GM19099 (cell line): Measurements from ENCODE around the gene EXD1.

Experiments
- POLR2A ChIP-seq: IDR thresholded peaks from 3 replicates; pipeline ENCODE4 v1.6.1; 2011; ENCODE audit warnings: low read depth; ENCODE audit not compliant: insufficient read length; ENCODE audit errors: extremely low read depth

EXD1 gene

DNA sequence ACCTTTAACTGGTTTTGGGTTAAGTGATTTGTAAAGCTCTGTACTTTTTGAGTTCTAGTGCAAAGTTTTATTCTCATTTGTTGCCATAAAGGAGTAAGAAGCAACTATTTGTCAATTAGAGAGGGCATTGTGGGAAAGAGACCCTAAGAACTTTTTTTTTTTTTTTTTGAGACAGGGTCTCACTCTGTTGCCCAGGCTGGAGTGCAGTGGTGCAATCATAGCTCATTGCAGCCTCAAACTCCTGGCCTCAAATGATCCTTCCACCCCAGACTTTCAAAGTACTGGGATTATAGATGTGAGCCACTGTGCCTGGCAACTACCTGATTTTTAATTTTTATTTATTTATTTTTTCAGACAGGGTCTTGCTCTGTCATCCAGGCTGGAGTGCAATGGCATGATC is 5.4 kb upstream of the EXD1 start:
- no peak for TF ChIP-seq POLR2A

DNA sequence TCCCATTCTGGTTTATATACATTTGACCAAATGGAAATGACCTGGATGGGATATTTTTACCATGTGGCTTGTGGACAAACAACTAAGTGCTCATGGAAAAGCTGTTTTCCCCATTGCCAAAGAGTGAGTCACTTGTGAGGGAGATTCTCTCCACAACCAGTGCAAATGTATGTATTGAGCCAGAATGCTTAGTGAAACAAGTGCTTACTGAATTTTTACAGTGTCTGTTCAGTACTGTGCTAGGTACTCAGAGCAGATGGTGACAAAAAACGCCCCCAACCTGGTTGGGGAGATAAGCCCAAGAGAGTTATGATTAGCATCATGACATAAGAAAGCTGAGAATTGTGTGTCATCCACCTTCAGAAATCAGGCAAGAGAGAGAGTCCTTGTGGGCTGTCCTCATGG is 2.8 kb upstream of the EXD1 start:
- TF ChIP-seq POLR2A: no peak

GRCh38 chr15:41231422-41232226 is 1.1 kb upstream of the EXD1 start:
- no peak for TF ChIP-seq POLR2A

GRCh38 chr15:41230345-41230649 is 260 bp downstream of the EXD1 start:
- TF ChIP-seq POLR2A: no peak

GRCh38 chr15:41219381-41219780 is 11.2 kb downstream of the EXD1 start:
- TF ChIP-seq POLR2A: no peak

GRCh38 chr15:41218851-41219250 is 11.7 kb downstream of the EXD1 start:
- TF ChIP-seq POLR2A: no peak

- no peak for TF ChIP-seq POLR2A
Observed at GRCh38 chr15:41215708-41216107, 14.8 kb downstream of the EXD1 start.

GRCh38 chr15:41207687-41208448 is 22.7 kb downstream of the EXD1 start:
- TF ChIP-seq POLR2A: no peak

- TF ChIP-seq POLR2A: no peak
Observed at GRCh38 chr15:41205315-41205714, 25.2 kb downstream of the EXD1 start.

DNA sequence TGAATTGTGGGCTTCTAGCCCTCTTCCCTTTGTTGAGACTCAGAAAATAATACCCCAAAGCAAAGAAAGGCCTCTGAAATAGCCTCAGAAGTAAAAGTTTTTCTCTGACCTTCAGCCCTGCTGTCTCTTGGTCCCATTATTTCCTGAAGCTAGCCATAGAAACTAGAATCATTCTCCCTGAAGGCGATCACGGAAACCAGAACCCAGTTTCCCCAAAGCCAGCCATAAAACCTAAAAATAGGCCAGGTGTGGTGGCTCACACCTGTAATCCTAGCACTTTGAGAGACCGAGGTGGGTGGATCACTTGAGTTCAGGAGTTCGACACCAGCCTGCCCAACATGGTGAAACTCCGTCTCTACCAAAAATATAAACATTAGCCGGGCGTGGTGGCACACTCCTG is 27.2 kb downstream of the EXD1 start:
- no peak for TF ChIP-seq POLR2A

- no peak for TF ChIP-seq POLR2A
Observed at GRCh38 chr15:41199470-41199869, 31.1 kb downstream of the EXD1 start.

DNA sequence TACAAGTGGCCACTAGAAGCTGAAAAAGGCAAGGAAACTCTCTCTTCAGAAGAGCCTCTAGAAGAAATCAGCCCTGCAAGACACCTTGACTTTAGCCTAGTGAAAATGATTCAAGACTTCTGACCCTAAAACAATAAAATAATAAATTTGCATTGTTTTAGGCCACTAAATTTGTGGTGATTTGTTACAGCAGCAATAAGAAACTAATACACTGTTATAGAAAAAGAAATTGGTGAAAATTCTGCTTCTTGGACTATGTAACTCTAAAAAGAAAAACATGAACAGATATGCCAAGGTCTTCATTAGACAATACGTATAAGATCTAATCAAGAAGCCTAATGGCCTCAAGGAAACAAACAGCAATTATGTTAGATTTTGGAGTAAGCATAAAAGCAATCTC is 36.1 kb downstream of the EXD1 start:
- no peak for TF ChIP-seq POLR2A

GRCh38 chr15:41183581-41183980 is 47.0 kb downstream of the EXD1 start:
- TF ChIP-seq POLR2A: no peak

DNA sequence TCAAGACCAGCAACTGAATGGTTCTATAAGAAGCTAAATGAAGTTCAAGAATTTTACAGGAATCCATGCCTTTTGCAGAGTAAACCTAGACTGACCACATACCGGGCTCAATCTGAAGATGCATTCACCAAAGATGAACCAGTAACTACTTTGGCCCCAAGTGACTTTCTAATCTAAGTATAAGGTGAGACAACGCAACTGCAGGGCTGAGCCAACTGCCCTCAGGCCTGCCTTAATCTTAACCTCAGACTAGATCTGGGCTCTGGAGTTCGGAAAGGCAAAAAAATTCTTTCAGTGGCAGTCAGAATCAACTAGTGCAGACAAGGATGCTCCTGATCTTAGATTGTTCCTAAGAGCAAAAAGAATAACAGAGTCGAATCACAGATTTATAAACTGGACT is 48.3 kb downstream of the EXD1 start:
- no peak for TF ChIP-seq POLR2A

- TF ChIP-seq POLR2A: no peak
Observed at GRCh38 chr15:41180206-41180789, 50.3 kb downstream of the EXD1 start.

DNA sequence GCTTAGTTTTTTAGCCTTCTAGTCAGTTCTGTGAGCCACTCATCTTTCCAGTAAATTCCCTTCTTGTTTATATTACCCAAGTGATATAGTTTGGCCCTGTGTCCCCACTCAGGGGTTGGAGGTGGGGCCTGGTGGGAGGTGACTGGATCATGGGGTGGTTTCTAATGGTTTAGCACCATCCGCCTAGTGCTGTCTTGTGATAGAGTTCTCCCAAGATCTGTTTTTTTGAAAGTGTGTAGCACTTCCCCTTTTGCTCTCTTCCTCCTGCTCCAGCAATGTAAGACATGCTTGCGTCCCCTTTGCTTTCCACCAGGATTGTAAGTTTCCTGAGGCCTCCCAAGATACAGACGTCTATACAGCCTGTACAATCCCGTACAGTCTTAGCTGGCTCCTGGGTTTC is 60.8 kb downstream of the EXD1 start:
- TF ChIP-seq POLR2A: no peak
